Activated CD8-positive, alpha-beta memory T cell treated with anti-CD3 and anti-CD28 coated beads for 4 hours (primary cell): ENCODE measurements around the gene CENPX.

Source experiments
- DNase-seq, 2 donors: peaks; one replicate each; pipeline ENCODE4 v3.0.0-alpha.2; 2020; ENCODE audit warnings: low read depth in 2 of 2

Gene CENPX

GRCh38 chr17:82012261-82012639 lies 10.4 kb downstream of the CENPX start:
- DNase-seq = no peak

DNA sequence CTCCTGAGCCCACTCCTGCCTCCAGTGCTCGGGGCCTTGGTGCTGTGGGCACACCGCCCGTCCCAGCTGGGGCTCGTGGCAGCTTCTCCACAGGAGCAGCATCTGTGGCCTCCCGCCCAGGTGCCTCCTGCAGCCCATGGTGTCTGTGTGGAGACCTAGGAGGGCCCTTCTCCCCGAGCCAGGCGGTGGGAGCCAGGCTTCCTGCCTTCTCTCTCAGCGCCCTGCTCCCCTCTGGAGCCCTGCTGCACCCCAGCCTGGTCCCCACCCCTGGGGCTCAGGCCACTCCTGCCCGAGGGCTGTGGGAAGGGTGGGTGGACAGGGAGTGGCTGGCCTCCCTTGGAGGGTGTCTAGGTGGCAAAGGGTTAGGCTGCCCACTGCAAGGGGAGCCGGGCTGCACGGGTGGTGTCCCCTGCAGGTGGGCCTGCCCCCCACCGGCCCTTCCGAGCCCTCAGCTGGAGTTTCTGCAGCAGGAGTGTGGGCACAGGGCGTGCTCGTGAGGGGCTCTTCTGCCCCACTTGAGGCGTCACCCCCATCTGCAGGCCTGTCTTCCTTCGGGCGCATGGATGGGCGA lies 11.0 kb downstream of the CENPX start:
- DNase-seq = no peak

GRCh38 chr17:82010575-82011525 lies 11.8 kb downstream of the CENPX start:
- DNase-seq = no peak

DNA sequence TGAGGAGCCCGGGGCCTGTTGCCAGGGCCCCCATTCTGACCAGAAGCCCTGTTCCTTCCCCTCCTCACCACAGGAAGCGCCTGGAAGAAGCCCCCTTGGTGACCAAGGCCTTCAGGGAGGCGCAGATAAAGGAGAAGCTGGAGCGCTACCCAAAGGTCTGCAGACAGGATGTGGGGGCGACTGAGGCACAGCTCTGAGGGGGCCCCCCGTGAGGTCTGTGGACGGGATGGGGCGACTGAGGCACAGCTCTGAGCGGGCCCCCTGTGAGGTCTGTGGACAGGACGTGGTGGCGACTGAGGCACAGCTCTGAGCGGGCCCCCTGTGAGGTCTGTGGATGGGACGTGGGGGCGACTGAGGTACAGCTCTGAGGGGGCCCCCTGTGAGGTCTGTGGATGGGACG lies 13.3 kb downstream of the CENPX start:
- no peak for DNase-seq

- DNase-seq = no peak
Observed at GRCh38 chr17:82008941-82009405, 13.7 kb downstream of the CENPX start.

DNA sequence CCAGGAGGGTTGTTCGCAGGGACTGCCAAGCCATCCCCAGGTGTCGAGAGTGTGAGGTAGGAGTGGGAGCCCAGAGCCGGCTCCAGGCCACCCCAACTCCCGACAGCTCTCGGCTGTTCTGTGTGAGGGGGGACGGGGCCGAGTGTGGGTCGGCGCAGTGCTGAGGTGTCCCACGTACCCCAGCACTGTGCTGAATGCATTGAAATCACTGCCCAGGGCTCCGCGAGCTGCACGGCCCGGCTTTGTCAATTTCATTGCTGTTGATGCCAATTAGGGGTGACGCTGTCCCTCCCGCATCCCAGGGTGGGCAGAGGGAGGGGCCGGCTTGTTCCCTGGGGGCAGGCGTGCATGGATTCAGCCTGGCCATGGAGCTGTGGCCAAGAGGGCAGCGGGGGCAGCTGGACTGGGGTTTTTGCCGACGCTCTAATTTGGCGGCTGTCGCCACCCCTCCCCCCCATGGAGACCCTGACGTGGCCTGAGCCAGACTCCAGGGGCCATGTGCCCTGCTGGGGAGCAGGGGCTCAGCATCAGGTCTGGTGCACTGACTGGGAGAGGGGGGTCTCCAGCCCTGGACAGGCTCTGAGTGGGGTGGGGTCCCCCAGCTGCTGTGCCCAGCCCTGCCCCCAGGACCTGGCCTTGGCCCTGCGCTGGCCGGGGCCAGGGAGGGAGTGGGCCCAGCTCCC lies 14.3 kb downstream of the CENPX start:
- DNase-seq = no peak

DNA sequence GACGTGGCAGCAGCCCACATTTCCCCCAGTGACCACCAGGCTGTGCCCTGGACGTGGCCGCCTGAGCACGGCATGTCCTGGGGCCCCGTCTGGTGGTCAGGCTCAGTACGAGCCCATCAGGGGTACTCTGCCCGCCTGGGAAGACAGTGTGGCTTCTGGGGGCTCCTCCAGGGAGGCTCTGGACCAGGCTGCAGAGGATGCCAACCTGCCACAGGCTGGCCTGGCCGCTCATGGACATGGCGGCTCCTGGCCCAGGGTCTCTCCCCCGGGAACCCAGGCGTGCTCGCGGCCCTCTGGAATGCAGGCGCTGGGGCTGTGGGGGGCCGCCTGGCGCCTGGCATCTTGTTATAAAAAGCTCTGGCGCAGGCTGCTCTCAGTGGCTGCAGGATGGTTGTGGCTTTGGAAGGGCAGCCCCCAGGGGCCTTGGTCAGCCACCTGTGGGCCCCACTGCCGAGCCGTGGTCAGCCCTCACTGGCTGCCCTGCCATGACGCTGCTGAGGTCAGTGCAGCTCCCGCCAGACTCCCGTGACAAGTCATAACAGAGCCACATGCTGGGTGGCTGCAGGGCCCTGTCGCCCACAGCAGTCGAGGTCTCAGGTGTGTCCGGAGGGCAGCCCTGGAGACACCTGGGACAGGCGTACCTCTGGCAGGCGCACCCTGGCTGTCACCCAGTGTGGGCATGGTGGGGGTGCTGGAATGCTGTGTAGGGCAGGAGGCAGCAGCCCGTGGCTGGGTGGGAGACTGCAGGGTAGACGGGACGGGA lies 15.0 kb downstream of the CENPX start:
- no peak for DNase-seq

GRCh38 chr17:82007228-82007494 lies 15.5 kb downstream of the CENPX start:
- no peak for DNase-seq

- DNase-seq = no peak
Observed at GRCh38 chr17:82006468-82007227, 16.0 kb downstream of the CENPX start.

DNA sequence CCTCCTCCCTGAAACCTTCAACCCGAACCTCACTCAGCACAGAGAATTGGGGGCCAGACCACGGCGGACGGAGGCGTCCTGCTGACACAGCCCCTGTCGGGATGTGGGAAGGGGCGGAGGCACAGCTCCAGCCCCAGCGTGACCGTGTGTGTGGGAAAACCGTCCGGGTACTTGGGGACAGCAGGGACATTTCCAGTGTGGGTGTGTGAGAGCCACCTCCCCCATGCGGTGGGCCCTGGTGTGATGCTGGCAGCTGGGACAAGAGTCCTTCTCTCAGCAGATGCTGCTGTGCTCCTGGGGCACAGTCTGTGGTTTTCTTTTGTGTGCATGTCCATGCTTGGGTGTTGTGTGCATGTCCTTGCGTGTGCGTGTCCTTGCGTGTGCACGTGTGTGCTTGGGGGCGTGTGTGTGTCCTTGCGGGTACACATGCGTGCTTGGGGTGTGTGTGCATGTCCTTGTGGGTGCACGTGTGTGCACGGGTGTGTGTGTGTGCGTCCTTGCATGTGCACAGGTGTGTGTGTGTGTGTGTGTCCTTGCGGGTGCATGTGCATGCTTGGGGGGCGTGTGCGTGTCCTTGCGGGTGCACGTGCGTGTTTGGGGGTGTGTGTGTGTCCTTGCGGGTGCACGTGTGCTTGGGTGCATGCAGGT lies 16.9 kb downstream of the CENPX start:
- DNase-seq = no peak

- no peak for DNase-seq
Observed at GRCh38 chr17:82004517-82005455, 17.9 kb downstream of the CENPX start.

DNA sequence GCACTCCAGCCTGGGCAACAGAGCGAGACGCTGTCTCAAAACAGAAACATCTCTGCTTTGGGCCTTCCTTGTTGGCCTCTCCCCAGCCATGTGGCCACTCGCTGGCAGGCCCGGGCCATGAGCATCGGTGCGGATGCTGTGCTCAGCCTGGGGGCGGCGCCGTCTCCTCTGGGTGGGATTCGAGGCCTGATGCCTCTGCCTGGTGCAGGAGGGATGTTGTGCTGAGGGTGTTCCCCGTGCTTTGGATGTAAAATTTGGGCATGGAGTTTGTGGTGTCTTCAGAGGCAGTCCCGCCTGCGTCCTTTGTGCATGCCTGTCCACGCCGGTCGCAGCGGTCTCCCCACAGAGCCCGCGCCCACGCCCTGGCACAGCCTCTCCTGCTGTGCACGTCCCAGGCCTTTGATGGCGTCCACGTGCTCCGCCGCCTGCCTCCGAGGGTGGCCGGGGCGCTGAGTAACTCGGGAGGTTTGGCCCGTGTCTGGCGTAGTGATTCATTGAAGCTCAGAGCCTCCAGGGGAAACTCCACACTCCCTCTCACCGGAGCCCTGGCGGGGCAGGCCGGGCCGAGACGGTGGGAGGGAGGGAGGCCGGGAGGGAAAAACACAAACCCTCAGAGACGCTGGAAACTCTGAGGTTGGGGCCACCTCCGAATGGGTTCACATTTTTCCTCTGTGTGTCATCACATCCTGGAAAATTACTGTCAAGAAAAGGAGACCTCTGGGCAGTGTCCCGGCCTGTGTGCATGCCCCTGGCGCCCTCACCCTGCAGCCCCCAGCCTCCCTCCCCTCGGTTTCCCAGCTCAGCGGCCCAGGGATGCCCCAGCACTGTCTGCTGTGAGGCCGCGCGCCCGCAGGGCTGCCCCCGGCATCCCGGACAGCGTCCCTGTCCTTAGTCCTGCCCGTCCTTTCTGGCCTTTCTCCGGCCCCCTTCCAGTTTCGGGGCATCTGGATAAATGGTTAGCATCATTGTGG lies 19.0 kb downstream of the CENPX start:
- no peak for DNase-seq

DNA sequence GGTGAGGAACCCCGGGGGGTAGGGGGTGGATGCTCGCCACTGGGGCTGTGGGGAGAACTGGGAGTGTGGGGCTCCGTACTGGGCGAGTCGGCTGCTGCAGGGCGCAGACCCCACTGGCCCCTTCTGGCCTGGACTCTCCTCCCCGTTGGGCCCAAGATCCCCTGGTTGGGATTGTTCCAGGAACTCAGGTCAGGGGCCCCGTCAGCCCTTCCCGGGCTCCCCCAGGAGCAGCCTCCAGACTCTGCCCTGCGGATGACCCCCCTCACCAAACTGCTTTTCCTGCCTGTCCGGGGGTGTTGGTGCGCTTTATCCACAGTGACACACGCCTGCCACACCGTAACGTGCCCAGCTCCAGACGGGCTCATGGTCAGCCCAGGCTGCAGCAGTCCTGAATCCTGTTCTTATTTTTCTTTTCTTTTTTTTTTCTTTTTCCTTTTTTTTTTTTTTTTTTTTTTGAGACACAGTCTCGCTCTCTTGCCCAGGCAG lies 21.1 kb downstream of the CENPX start:
- DNase-seq = no peak

DNA sequence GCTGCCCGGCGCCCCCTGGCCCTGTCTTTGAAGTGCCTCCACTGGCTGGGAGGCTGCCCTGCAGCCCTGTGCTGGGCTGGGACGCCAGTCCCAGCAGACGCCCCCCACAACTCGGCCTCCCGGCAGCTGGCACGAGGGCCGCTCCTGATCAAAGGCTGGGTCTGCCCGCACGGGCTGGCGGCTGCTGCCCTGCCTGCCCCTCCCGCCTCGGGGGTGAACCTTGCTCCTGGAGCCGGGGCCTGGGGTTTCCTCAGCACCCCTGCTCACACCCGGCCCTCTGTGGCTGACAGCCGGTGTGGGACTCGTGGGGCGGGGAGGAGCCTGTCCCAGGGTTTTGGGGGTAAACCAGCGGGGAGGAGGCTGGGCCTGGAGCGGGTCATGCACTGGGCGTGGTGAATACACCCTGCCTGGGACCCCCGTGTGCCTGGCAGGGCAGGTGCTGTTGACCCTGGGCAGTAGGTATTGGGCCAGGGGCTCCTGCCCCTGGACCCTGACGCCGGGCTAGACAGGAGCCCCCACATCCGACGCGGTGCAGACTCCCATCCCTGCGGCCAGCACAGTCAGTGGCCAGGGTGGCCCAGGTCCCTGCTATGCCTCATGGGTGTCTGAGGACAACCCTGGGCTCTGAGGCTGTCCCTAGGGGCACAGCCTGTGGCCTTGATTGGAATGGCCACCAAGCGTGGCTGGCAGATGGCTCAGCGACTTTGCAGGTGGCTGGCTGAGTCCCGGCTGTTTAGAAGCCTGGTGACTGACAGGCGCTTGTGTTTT lies 21.7 kb downstream of the CENPX start:
- no peak for DNase-seq

DNA sequence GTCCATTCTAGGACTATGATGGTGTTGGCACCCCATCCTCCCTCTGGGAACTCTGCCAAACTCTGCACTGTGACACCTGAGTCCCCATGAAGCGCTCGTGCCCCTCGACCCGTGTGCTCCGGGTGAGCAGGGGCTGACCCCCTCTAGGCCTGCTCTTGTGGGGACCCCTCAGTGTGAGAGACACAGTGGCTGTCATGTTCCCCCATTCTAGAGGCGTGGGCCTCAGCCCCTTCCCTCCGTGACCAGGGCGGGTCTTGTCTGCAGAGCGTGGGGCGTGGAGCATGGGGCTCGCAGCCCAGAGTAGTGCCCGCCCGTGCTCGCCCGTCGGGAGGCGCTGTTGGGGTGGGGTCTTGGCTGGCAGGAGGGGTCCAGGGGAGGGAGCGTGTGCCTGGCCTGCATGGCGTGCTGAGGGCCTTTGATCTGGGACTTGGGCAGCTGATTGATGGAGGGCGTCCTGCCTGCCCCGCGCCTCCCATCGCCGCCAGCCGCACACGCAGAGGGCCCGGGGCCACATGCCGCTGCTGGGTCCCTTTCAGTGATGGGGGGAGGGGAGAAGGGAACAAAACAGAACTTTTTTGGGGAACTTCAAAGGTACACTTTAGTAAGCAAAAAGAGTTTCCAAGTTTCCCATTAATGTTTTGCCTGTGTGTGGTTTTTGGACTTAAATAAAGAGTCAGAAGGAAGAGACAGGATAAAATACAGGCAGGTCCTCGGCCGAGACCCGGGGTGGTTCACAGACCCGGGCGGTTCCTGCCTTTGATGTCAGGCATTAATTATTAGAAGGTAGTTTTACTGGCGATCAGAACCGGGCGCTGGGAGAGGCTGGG lies 22.5 kb downstream of the CENPX start:
- DNase-seq = no peak

GRCh38 chr17:81999587-81999975 lies 23.1 kb downstream of the CENPX start:
- DNase-seq = no peak
